GM21723 (cell line): ENCODE results near the gene IL18RAP.

Experiments used
- ATAC-seq: cut with Tn5 transposase; IDR thresholded peaks from one replicate; pipeline ENCODE4 v1.9.1; 2021; ENCODE audit warnings: mild to moderate bottlenecking, moderate library complexity; ENCODE audit not compliant: unreplicated experiment

The IL18RAP gene

GRCh38 chr2:102492006-102492405 lies 69.0 kb downstream of the IL18RAP start:
- ATAC-seq: no peak

DNA sequence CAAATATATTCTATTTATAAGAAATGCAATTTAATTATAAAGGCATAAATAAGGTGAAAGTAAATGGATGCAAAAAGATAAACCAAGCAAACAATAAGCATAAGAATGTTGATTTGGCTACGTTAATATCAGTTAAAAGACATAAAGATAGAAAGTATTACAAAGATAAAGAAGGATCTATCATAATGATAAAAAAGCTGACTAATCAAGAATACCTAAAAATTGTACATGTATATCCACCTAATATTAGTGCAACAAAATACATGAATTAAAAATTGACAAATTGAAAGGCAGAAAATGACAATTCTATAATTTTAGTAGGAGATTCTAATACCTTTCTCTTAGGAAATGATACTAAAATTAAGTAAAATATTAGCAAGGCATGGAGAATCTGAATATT lies 71.6 kb downstream of the IL18RAP start:
- no peak for ATAC-seq

DNA sequence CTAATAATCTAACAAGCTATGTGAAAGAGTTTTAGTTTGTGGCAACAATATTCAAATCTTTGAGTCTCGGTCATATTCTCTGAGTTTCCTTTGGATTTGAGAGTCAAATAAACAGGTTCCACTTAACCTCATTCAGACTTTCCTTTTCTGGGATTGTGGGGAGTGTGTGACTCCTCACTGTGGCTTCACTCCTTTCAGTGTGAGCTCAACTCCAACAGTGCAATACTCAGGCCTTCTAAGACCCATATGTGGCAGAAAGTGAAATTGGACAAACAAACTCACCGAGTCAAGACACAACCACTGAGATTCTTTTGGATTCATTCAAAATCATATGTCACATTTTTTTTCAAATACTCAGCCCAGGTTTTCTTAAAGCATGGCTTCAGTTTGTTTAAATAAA lies 75.5 kb downstream of the IL18RAP start:
- ATAC-seq: no peak

GRCh38 chr2:102499558-102499957 lies 76.6 kb downstream of the IL18RAP start:
- no peak for ATAC-seq
